ENCODE measurements around the gene ZNF652. TPM values are rescaled to one million over a fixed set of nuclear protein-coding genes. Genes with fewer than 3 reads are reported as not detected.

The ZNF652 gene
- total and polyA plus RNA-seq, 11 donors = 7.2 to 24.5 (median 20.3) TPM

DNA sequence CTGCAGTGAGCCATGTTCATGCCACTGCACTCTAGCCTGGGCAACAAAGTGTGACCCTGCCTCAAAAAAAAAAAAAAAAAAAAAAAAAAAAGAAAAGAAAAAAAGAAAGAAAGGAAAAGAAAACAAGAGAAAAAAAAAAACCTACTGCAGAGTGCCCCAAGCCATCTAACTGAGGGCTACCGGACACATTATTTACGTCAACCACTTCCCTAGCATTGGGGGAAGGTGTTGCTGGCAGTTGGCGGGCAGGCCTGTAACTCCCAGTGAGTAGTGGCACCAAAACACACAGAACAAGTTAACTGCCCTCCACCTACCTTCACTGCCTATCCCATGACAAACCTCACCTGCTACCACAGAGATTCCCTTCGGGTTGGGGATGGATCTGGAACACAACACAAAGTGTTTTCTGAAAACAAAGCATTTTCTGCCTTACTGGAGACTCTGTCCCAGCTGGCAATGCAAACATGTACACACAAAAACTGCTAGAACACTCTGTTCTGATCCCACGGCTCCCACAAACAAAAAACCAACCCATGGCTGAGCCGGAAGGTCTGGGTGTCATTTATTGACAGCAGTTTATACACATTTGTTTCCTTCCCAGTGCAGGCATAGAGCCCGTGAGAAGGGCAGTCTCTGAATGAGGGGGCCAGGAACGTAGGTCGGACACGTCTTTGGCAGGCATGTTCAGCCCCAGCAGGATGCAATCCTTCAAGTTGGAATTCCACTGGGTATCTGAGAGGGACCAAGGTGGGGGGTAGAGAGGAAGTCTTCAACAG, 41.7 kb upstream of the ZNF652 start:
- H3K27ac ChIP-seq = no peak overlapping the region
- intact Hi-C loops (cut with DNase I) = loop anchor here in 6 of 10 donors (10.0 kb wide), 1 partner anchor 151 kb away; no protein-coding TSS in a partner anchor
- H3K4me3 ChIP-seq = no peak overlapping the region
- no peaks in the 10 kb centered on the region for H3K27me3 ChIP-seq
- 78 to 90% (median 86%) methylated on average over 10 of the region's 10 CpGs for WGBS, 4 donors
- DNase-seq (no peak), ATAC-seq (no peak)
- peaks cover 0 to 9% (median 0%) of the 10 kb centered on the region in 12 donors for H3K4me1 ChIP-seq
- TF ChIP-seq CTCF (IDR thresholded peaks at IDR 0.05) (no peak), POLR2A (IDR thresholded peaks at IDR 0.05) (no peak)
- H3K36me3 ChIP-seq = peaks cover 0 to 62% (median 57%) of the 10 kb centered on the region in 9 donors
- H3K9me3 ChIP-seq = no peaks in the 10 kb centered on the region

DNA sequence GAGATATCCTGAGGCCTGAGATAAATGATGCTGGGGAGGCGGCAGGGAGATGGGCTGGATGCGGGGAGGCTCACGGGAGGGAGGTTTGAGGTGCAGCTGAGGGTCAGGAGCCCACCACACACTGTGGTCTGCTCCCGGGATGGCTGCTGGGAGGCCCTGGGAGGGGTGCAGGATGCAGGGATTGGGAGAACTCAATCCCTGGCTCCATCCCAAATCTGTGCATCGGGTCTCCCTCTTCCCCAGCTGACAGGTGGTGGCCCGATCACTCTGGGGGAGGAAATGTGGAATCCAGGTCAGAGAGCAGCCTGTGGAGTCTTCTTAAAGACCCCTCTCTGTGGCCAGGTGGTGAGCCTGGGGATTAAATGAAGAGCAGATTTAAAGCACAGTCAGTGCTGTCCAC, 40.7 kb upstream of the ZNF652 start:
- DNase-seq (no peak), ATAC-seq (no peak)
- Histone ChIP-seq H3K4me3 (no peak overlapping the region), H3K27ac (no peak overlapping the region), H3K9me3 (no peaks in the 10 kb centered on the region), H3K27me3 (no peaks in the 10 kb centered on the region), H3K36me3 (peaks cover 0 to 52% (median 48%) of the 10 kb centered on the region in 9 donors), H3K4me1 (no peaks in the 10 kb centered on the region)
- 70 to 83% (median 74%) methylated on average over 4 to 6 of the region's 6 CpGs for WGBS, 4 donors
- intact Hi-C loops (cut with DNase I) = loop anchor here in 6 of 10 donors (10.0 kb wide), 1 partner anchor 152 kb away; no protein-coding TSS in a partner anchor
- TF ChIP-seq CTCF (IDR thresholded peaks at IDR 0.05) (no peak), POLR2A (IDR thresholded peaks at IDR 0.05) (no peak)

GRCh38 chr17:49401971-49402611, 40.0 kb upstream of the ZNF652 start:
- DNase-seq (no peak), ATAC-seq (no peak)
- Histone ChIP-seq H3K27ac (no peak overlapping the region), H3K9me3 (no peaks in the 10 kb centered on the region), H3K4me3 (no peak overlapping the region), H3K4me1 (no peaks in the 10 kb centered on the region), H3K27me3 (no peaks in the 10 kb centered on the region), H3K36me3 (peaks cover 0 to 46% (median 43%) of the 10 kb centered on the region in 9 donors)
- 63 to 77% (median 68%) methylated on average over 6 of the region's 6 CpGs for WGBS, 4 donors
- TF ChIP-seq CTCF (IDR thresholded peaks at IDR 0.05) (no peak), POLR2A (IDR thresholded peaks at IDR 0.05) (no peak)
- intact Hi-C loops (cut with DNase I) = loop anchor here in 6 of 10 donors (10.0 kb wide), 1 partner anchor 153 kb away; no protein-coding TSS in a partner anchor

DNA sequence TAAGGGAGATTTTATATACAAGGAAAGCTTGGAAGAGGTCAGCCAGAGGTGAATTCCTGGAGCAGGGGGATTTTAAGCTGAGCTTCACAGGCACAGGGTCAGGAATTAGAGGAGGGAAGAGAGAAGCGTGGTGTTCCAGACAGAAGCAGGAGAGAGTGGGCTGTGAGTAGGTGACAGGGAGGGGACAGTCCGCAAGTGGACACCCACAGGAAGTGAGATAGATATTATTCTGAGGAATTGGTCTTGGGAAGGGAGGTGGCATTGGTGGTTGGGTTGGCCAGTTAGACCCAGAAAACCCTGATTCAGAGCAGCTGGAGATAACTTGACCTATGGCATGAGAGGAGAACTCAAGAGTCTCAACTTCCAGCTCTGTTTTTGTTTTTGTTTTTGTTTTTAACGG, 37.9 kb upstream of the ZNF652 start:
- Histone ChIP-seq H3K27ac (no peak overlapping the region), H3K4me3 (no peak overlapping the region), H3K27me3 (no peaks in the 10 kb centered on the region), H3K9me3 (no peaks in the 10 kb centered on the region), H3K4me1 (peaks cover 0 to 2% (median 0%) of the 10 kb centered on the region in 12 donors), H3K36me3 (peaks cover 0 to 25% (median 22%) of the 10 kb centered on the region in 9 donors)
- DNase-seq (no peak), ATAC-seq (no peak)
- 70 to 81% (median 77%) methylated on average over 3 of the region's 3 CpGs for WGBS, 4 donors
- TF ChIP-seq CTCF (IDR thresholded peaks at IDR 0.05) = no peak
- TF ChIP-seq POLR2A (IDR thresholded peaks at IDR 0.05) = no peak
- intact Hi-C loops (cut with DNase I) = loop anchor here in 6 of 10 donors (10.0 kb wide), 2 partner anchors 155 to 175 kb away; no protein-coding TSS in a partner anchor
